ENCODE data around the gene RFLNA.

Gene RFLNA

GRCh38 chr12:124357616-124358015 lies 62.7 kb downstream of the RFLNA start:
- TF ChIP-seq TAF1 (IDR thresholded peaks at IDR 0.05; ENCODE audit: borderline replicate concordance, insufficient read depth, low read length) (no peak), SIN3A (IDR thresholded peaks at IDR 0.05; ENCODE audit: borderline replicate concordance, insufficient read depth, low read length) (no peak), POLR2AphosphoS5 (IDR thresholded peaks at IDR 0.05; ENCODE audit: low read depth, low read length) (no peak), FOXP2 (optimal IDR thresholded peaks at IDR 0.05; ENCODE audit: borderline replicate concordance, extremely low read depth, extremely low read length, insufficient read depth) (no peak), REST (IDR thresholded peaks at IDR 0.05; ENCODE audit: insufficient read depth in 1 of 2, low read depth in 2 of 2, low read length in 2 of 2) (no peak)

- TF ChIP-seq FOXP2 (optimal IDR thresholded peaks at IDR 0.05; ENCODE audit: borderline replicate concordance, extremely low read depth, extremely low read length, insufficient read depth) (no peak), REST (IDR thresholded peaks at IDR 0.05; ENCODE audit: insufficient read depth in 1 of 2, low read depth in 2 of 2, low read length in 2 of 2) (no peak), TAF1 (IDR thresholded peaks at IDR 0.05; ENCODE audit: borderline replicate concordance, insufficient read depth, low read length) (no peak), POLR2AphosphoS5 (IDR thresholded peaks at IDR 0.05; ENCODE audit: low read depth, low read length) (no peak), SIN3A (IDR thresholded peaks at IDR 0.05; ENCODE audit: borderline replicate concordance, insufficient read depth, low read length) (no peak)
Measured at GRCh38 chr12:124358572-124358971, 63.7 kb downstream of the RFLNA start.

DNA sequence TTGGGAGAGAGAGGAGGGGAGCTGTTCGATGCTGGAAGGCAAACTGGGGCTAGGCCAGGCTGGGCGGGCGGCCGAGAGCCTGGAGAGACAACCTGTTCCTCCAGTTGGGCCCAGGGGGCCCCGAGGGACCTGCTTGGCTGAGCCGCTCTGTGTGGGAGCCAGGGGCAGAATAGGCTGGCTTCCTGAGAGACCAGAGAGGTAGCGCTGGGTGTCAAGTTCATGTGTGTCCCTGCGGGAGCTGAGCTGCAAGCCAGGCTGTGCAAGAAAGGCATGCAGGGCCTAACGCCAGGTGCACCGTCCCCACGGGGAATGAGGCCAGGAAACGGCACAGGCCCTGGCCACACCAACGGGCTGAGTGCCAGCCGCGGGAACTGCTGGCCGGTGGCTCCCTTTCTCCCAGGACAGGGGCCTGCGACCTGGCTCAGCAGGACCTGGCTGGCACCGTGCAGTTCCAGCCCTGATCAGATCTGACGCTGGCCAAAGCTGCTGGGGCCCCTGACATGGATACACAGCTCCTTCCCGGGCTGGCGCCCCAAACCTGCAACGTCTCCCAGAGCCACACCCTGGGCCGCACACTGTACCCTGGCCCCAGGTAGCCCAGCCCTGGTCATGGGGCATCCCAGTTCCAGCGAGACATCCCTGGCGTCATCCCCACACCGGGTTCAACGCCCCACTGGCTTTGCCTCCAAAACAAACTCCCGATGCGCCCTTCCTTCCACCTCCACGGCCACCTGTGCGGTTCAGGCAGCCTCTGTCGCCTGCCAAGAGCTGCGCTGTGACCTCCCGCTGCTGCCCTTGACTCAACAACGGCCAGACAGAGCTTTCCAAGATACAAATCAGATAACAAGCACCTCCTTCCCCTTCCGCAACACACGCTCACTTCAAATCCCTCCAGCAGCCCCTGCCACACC lies 65.0 kb downstream of the RFLNA start:
- TF ChIP-seq FOXP2 (optimal IDR thresholded peaks at IDR 0.05; ENCODE audit: borderline replicate concordance, extremely low read depth, extremely low read length, insufficient read depth) (peak; percentile 7), TAF1 (IDR thresholded peaks at IDR 0.05; ENCODE audit: borderline replicate concordance, insufficient read depth, low read length) (no peak), POLR2AphosphoS5 (IDR thresholded peaks at IDR 0.05; ENCODE audit: low read depth, low read length) (no peak), SIN3A (IDR thresholded peaks at IDR 0.05; ENCODE audit: borderline replicate concordance, insufficient read depth, low read length) (no peak)

DNA sequence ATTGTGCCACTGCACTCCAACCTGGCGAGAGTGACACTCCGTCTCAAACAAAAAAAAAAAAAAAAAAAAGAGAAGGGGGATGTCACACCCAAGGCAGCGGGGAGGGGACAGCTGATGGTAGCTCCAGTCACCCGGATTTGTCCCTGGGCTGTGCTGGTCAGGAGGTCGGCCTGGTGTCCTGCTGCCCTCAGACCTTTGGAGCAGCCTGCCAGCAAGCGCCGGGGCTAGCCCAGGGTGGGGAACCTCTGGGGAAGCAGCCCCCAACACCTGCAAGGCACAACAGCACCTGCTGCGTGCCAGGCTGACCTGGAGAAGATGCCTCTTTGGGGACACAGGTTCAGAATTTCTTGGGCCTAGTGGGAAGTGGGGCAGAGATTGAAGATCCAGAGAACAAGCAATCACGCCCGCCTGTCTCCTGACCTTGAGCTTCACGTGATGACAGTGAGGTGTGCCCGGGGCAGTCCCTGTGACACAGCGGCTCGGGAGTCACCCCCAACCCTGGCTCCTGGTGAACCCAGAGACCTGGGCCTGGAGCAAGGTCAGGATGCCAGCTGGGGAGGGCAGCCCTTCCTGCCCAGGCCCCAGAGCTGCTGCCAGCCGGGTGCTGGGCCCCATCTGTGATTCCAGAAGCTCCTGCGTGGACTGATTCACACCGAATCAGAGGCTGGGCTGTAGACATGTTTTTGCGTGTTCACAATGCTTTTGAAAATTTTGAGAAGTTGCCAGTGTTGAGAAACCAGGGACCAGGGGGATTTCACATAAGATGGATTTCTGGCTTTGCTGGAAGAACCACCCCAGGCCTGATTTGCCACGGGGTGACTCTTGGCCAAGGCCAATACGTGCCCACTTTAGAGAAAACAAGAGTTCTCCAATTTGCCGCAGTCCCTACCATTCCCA lies 66.4 kb downstream of the RFLNA start:
- TF ChIP-seq TAF1 (IDR thresholded peaks at IDR 0.05; ENCODE audit: borderline replicate concordance, insufficient read depth, low read length) (no peak), REST (IDR thresholded peaks at IDR 0.05; ENCODE audit: insufficient read depth in 1 of 2, low read depth in 2 of 2, low read length in 2 of 2) (no peak), POLR2AphosphoS5 (IDR thresholded peaks at IDR 0.05; ENCODE audit: low read depth, low read length) (no peak), SIN3A (IDR thresholded peaks at IDR 0.05; ENCODE audit: borderline replicate concordance, insufficient read depth, low read length) (no peak), FOXP2 (optimal IDR thresholded peaks at IDR 0.05; ENCODE audit: borderline replicate concordance, extremely low read depth, extremely low read length, insufficient read depth) (no peak)

GRCh38 chr12:124361996-124362395 lies 67.1 kb downstream of the RFLNA start:
- TF ChIP-seq POLR2AphosphoS5 (IDR thresholded peaks at IDR 0.05; ENCODE audit: low read depth, low read length): no peak
- no peak for TF ChIP-seq TAF1 (IDR thresholded peaks at IDR 0.05; ENCODE audit: borderline replicate concordance, insufficient read depth, low read length)
- TF ChIP-seq SIN3A (IDR thresholded peaks at IDR 0.05; ENCODE audit: borderline replicate concordance, insufficient read depth, low read length): no peak
- no peak for TF ChIP-seq FOXP2 (optimal IDR thresholded peaks at IDR 0.05; ENCODE audit: borderline replicate concordance, extremely low read depth, extremely low read length, insufficient read depth)
- TF ChIP-seq REST (IDR thresholded peaks at IDR 0.05; ENCODE audit: insufficient read depth in 1 of 2, low read depth in 2 of 2, low read length in 2 of 2): no peak

All from PFSK-1 (cell line).